HepG2 (cell line): ENCODE data around the gene CCT5. TPM values are rescaled to one million over a fixed set of nuclear protein-coding genes. Genes with fewer than 3 reads are reported as not detected.
A peak's percentile ranks its signal among the peaks of the same experiment; 100 is the strongest.

ENCODE experiments used
- ATAC-seq: fragments of 200-7000 bp; cut with Tn5 transposase; 3 replicates; pipeline ENCODE4 v1.9.1; 2020; ENCODE audit warnings: mild to moderate bottlenecking, moderate library complexity
- BruUV-seq: library from RNA; stranded (reverse); fragments of 400-500 nt; replicated peaks from 2 replicates; lab custom pipeline; 2021; lab: Mats Ljungman, UMichigan
- CTCF ChIA-PET: fragments of 300-600 bp; formaldehyde crosslinking; extraction: SDS; loops from one replicate; lab custom pipeline; 2021; ENCODE audit warnings: low total read pairs, inconsistent platforms, low intra/inter-chr PET ratio; lab: Yijun Ruan, JAX
- POLR2A ChIA-PET: fragments of 350-600 bp; sonication (Branson Sonifier 250); formaldehyde crosslinking; loops from one replicate; lab custom pipeline; 2020; ENCODE audit warnings: antibody characterized with exemption, inconsistent platforms; lab: Yijun Ruan, JAX
- DNase-seq: peaks from one replicate; pipeline ENCODE4 v3.0.0-alpha.2; 2015; ENCODE audit warnings: low spot score
- FAIRE-seq: peaks from 3 replicates; lab custom pipeline; 2011; peaks lifted over from hg19 to GRCh38; lab: Jason Lieb, UNC
- H2AFZ ChIP-seq: one replicate; pipeline ENCODE4 v1.6.1; 2011; ENCODE audit warnings: low read length, inconsistent platforms
- H3K27ac ChIP-seq: fragments of 300-600 bp; 3 replicates; pipeline ENCODE4 v1.8.0; 2011; ENCODE audit warnings: mixed run types, mild to moderate bottlenecking, mixed read lengths, low read length, inconsistent platforms; ENCODE audit not compliant: insufficient read depth; ENCODE audit errors: extremely low read length
- H3K27me3 ChIP-seq, 2 experiments: fragments of 200-600 bp in 1 of 2; 2 replicates in 1 of 2; 3 replicates in 1 of 2; pipeline versions ENCODE4 v1.6.0 to v1.8.0; 2011; ENCODE audit warnings: low read length in 2 of 2, mild to moderate bottlenecking in 2 of 2, moderate library complexity in 2 of 2, inconsistent platforms in 1 of 2; ENCODE audit not compliant: insufficient read depth in 2 of 2, control insufficient read depth in 1 of 2
- H3K36me3 ChIP-seq, 2 experiments: fragments of 200-600 bp in 1 of 2; replicated peaks in 1 of 2; 2 replicates in 1 of 2; 3 replicates in 1 of 2; pipeline versions ENCODE4 v1.5.1 to v1.8.0; 2011; ENCODE audit warnings: low read length in 2 of 2, inconsistent platforms in 1 of 2; ENCODE audit not compliant: insufficient read depth in 2 of 2, control insufficient read depth in 1 of 2
- H3K4me1 ChIP-seq: 2 replicates; pipeline ENCODE4 v1.5.1; 2012; ENCODE audit warnings: low read length, inconsistent platforms; ENCODE audit not compliant: insufficient read depth
- H3K4me2 ChIP-seq: 2 replicates; pipeline ENCODE4 v1.6.0; 2011; ENCODE audit warnings: low read depth, low read length, inconsistent platforms
- H3K4me3 ChIP-seq, 3 experiments: fragments of 200-600 bp in 1 of 3; sonication (generic), shearing (Covaris generic) in 1 of 3; replicated peaks in 1 of 3; 2 replicates each; pipeline ENCODE4 v1.5.1; 2011 to 2016; ENCODE audit warnings: low read length in 3 of 3, inconsistent platforms in 2 of 3, low read depth in 2 of 3, mild to moderate bottlenecking in 2 of 3, control low read depth in 1 of 3, mixed read lengths in 1 of 3; ENCODE audit not compliant: insufficient read depth in 1 of 3
- H3K79me2 ChIP-seq: one replicate; pipeline ENCODE4 v1.6.1; 2011; ENCODE audit warnings: low read length, inconsistent platforms; ENCODE audit not compliant: insufficient read depth
- H3K9ac ChIP-seq: 2 replicates; pipeline ENCODE4 v1.6.0; 2011; ENCODE audit warnings: mild to moderate bottlenecking, low read depth, low read length, inconsistent platforms; ENCODE audit not compliant: insufficient read depth
- H3K9me3 ChIP-seq: 2 replicates; pipeline ENCODE4 v1.5.1; 2012; ENCODE audit warnings: mild to moderate bottlenecking, low read length
- H4K20me1 ChIP-seq: 2 replicates; pipeline ENCODE4 v1.6.0; 2011; ENCODE audit warnings: inconsistent platforms, mild to moderate bottlenecking, low read length, moderate library complexity; ENCODE audit not compliant: insufficient read depth
- DDIT3 ChIP-seq: sonication (generic); formaldehyde crosslinking; IDR thresholded peaks from 2 replicates; pipeline ENCODE4 v1.4.0; 2020; ENCODE audit warnings: mild to moderate bottlenecking, missing genetic modification reagents
- MBD4 ChIP-seq: IDR thresholded peaks from 2 replicates; pipeline ENCODE4 v1.6.1; 2012; ENCODE audit warnings: low read length, inconsistent platforms, borderline replicate concordance
- PRDM10 ChIP-seq: sonication (generic); formaldehyde crosslinking; IDR thresholded peaks from 2 replicates; pipeline ENCODE4 v1.4.0; 2020; ENCODE audit warnings: low read depth, missing genetic modification reagents
- ZNF564 ChIP-seq: sonication (generic); formaldehyde crosslinking; IDR thresholded peaks from 2 replicates; pipeline ENCODE4 v1.8.1; 2023; ENCODE audit warnings: mild to moderate bottlenecking, missing genetic modification reagents
- WGBS: methylation state at CpG from one replicate; pipeline ENCODE4 v1.1.6; 2017; ENCODE audit warnings: low lambda C conversion rate; 5-methylcytosine and 5-hydroxymethylcytosine counted together
- in situ Hi-C: cut with HindIII; loops from 2 replicates; pipeline ENCODE4 v1.10.0; 2017; ENCODE audit warnings: low pct_unique_long_range_greater_than_20kb; ENCODE audit not compliant: extremely low pct_ligation_motif_present
- intact Hi-C: fragments of 100-400 bp; cut with micrococcal nuclease; formaldehyde crosslinking; loops from one replicate; pipeline ENCODE4 v1.10.0; 2022; ENCODE audit not compliant: unreplicated experiment
- polyA plus RNA-seq, 8 experiments: library from polyadenylated mRNA; depleted of rRNA in 3 of 8; stranded (reverse) in 7 of 8; unstranded in 1 of 8; fragments of >200 nt; fragmentation: Illumina TruSeq in 4 of 8; extraction: Trizol in 4 of 8; gene quantifications; 2 replicates each; pipeline versions ENCODE4 v1.2.1 to v1.2.3, GENCODE V29; 2011 to 2016; ENCODE audit warnings: low read depth in 4 of 8, missing spikeins in 1 of 8, mixed read lengths in 1 of 8; ENCODE audit not compliant: insufficient read depth in 1 of 8
- total RNA-seq, 5 experiments: library from RNA; depleted of rRNA; stranded (reverse); fragments of >200 nt; fragmentation: Illumina TruSeq; extraction: Trizol; gene quantifications; 2 replicates each; pipeline ENCODE4 v1.2.3, GENCODE V29; 2016; ENCODE audit warnings: low read depth in 1 of 5

CCT5 gene
- total and polyA plus RNA-seq, 2 of the 13 experiments (the other 11 are each of a cell fraction or from before 2014, with no cell fraction given) = 319 to 708 TPM

GRCh38 chr5:10295619-10296326 is 45.7 kb downstream of the CCT5 start:
- Histone ChIP-seq H2AFZ (no peak overlapping the region), H3K4me3 (no peak overlapping the region), H4K20me1 (no peaks in the 10 kb centered on the region), H3K36me3 (no peaks in the 10 kb centered on the region), H3K27me3 (no peaks in the 10 kb centered on the region), H3K9me3 (no peaks in the 10 kb centered on the region), H3K9ac (no peak overlapping the region), H3K4me1 (peaks cover 12% of the 10 kb centered on the region; the same call in 1 of the 2 replicates), H3K4me2 (no peak overlapping the region), H3K27ac (no peak overlapping the region), H3K79me2 (no peaks in the 10 kb centered on the region)
- intact Hi-C loops = no loop called here
- DNase-seq (no peak), ATAC-seq (peak; percentile 69), FAIRE-seq (no peak)
- BruUV-seq = no TSS peak
- POLR2A ChIA-PET = interaction anchor here (1.1 kb wide), 1 partner anchor 57 kb away, joined by 3 read pairs; the partner anchor contains the start of gene MARCHF6
- in situ Hi-C loops = no loop called here
- 83% methylated on average over 6 of the region's 8 CpGs for WGBS
- no peak for TF ChIP-seq DDIT3 (CRISPR knock-in tag)
- TF ChIP-seq ZNF564 = peak; percentile 90
- no peak for TF ChIP-seq MBD4
- peak; percentile 42; the same call in 1 of the 2 replicates for TF ChIP-seq PRDM10
- CTCF ChIA-PET = no interaction called here
